Urinary bladder (tissue), 4 donors: ENCODE measurements around the gene ADK. TPM values are rescaled to one million over a fixed set of nuclear protein-coding genes. Genes with fewer than 3 reads are reported as not detected.
"Not testable (repeated sequence)": the region's sequence is repeated elsewhere in the genome, so short reads cannot be mapped to it uniquely, and the experiment has no call there.

ENCODE experiments used
- DNase-seq: peaks from one replicate; pipeline ENCODE4 v3.0.0-alpha.2; 2015; ENCODE audit errors: extremely low spot score
- H3K27ac ChIP-seq: one replicate; pipeline ENCODE4 v1.5.1; 2013; ENCODE audit warnings: low read depth, mild to moderate bottlenecking, moderate library complexity
- H3K36me3 ChIP-seq: one replicate; pipeline ENCODE4 v1.6.1; 2013; ENCODE audit warnings: mild to moderate bottlenecking, moderate library complexity; ENCODE audit not compliant: insufficient read depth
- H3K4me1 ChIP-seq: one replicate; pipeline ENCODE4 v1.6.1; 2013; ENCODE audit warnings: mild to moderate bottlenecking, moderate library complexity; ENCODE audit not compliant: insufficient read depth
- H3K4me3 ChIP-seq: one replicate; pipeline ENCODE4 v1.5.1; 2013; ENCODE audit warnings: low read depth, low read length
- WGBS: extraction: QIAGEN DNeasy Blood & Tissue Kit; methylation state at CpG from one replicate; pipeline ENCODE4 v1.1.7; 2013; 5-methylcytosine and 5-hydroxymethylcytosine counted together
- polyA plus RNA-seq: library from polyadenylated mRNA; stranded (reverse); fragments of 200-250 nt; gene quantifications from one replicate; pipeline ENCODE4 v1.2.3, GENCODE V29; 2013
- total RNA-seq: library from RNA; depleted of rRNA; stranded (reverse); fragments of >200 nt; gene quantifications from one replicate; pipeline ENCODE4 v1.2.3, GENCODE V29; 2014
- donor health status: healthy with polysubstance abuse.
- donor health status: healthy.

The ADK gene
- total and polyA plus RNA-seq, 2 donors = 14.2 to 42.8 TPM

DNA sequence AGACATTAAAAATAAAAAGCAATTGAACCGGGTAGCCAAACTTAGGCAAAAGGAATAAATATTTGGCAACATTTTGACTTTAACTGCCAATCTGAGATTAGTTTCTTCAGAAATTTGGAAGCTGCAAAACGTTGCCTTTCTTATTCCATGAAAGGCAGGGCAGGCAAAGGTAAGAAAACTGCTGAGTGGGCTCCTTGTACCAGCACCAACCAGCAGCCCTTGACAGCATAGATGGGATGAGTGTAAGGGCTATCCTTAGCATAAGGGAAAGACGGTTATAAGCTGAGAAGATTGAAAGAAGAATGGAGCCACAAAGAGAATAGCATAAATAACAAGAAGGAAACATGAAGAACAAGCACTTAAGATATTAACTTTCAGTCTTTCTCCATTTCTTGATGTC, 29.0 kb upstream of the ADK start:
- Histone ChIP-seq H3K27ac (no peak overlapping the region), H3K4me1 (no peaks in the 10 kb centered on the region), H3K4me3 (no peak overlapping the region), H3K36me3 (peaks cover 5% of the 10 kb centered on the region)
- no peak for DNase-seq
- WGBS = 45% methylated on average over 3 of the region's 3 CpGs

- DNase-seq = no peak
- H3K4me1 ChIP-seq = no peaks in the 10 kb centered on the region
- WGBS = 9% methylated on average over 1 of the region's 1 CpG
- peaks cover 6% of the 10 kb centered on the region for H3K36me3 ChIP-seq
- no peak overlapping the region for H3K4me3 ChIP-seq
- H3K27ac ChIP-seq = no peak overlapping the region
Observed at GRCh38 chr10:74123081-74123480, 27.9 kb upstream of the ADK start.

DNA sequence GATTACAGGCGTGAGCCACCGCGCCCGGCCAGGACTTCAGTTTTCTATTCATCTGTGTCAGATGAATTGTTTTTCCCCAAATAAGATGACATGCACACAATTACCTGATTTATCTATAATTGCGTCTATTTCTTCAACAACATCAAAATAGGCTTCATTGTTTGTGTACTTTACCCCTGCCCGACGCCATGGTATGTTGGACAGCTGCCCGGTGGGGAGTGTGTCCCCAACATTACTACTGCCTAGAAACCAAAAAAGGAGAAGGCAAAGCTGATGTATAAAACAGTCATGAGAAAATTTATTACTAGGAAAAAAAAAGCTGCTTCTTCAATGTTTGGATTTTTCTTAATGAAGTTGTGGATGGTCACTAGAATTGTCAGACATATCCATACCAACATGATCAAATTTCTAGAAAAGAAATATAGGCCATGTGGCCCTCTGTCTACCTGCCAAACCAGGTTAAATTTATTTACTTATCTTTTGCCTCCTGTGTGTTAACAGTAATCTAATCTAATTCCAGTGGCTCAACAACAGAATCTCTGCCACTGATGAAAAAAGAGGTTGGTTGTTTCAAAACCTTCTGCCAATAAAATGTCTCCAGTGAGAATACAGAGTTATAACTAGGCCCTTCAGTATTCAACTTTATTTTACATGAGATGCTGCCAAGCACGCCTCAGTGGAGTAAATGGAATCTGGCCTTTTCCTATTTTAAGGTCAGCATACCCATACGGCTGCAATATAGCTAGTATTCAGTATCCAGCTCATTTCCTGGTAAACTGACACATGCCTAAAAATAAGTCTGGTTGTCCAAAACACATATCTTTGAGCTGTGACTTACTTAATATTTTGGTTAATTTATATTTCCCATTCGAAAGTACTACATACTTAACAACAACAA, 16.8 kb upstream of the ADK start:
- H3K27ac ChIP-seq = no peak overlapping the region
- WGBS = 70% methylated on average over 11 of the region's 11 CpGs
- no peak overlapping the region for H3K4me3 ChIP-seq
- peaks cover 4% of the 10 kb centered on the region for H3K36me3 ChIP-seq
- no peaks in the 10 kb centered on the region for H3K4me1 ChIP-seq
- DNase-seq = no peak

DNA sequence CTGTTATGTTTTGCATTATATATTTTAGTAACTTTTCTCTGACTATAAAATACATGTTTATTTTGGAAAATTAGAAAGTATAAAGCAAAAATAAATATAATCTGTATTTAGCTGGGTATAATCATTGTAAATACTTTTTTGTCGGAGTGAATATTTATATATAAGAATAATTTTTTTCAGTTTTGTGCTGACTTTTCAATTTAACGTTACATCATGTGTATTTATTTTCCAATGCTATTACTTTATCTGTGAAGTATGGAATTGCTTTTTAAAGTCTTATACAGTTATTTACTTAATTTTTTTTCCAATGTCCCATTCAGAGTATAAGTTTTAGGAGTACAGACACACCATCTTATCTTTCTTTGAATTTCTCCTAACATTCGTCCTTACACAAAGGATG, 15.6 kb upstream of the ADK start:
- Histone ChIP-seq H3K4me1 (no peaks in the 10 kb centered on the region), H3K27ac (no peak overlapping the region), H3K4me3 (no peak overlapping the region), H3K36me3 (peaks cover 4% of the 10 kb centered on the region)
- 90% methylated on average over 3 of the region's 3 CpGs for WGBS
- DNase-seq = no peak

- Histone ChIP-seq H3K27ac (no peak overlapping the region), H3K36me3 (peaks cover 2% of the 10 kb centered on the region), H3K4me3 (no peak overlapping the region), H3K4me1 (no peaks in the 10 kb centered on the region)
- DNase-seq = no peak
- WGBS = 89% methylated on average over 5 of the region's 5 CpGs
Observed at GRCh38 chr10:74137992-74138391, 13.0 kb upstream of the ADK start.

DNA sequence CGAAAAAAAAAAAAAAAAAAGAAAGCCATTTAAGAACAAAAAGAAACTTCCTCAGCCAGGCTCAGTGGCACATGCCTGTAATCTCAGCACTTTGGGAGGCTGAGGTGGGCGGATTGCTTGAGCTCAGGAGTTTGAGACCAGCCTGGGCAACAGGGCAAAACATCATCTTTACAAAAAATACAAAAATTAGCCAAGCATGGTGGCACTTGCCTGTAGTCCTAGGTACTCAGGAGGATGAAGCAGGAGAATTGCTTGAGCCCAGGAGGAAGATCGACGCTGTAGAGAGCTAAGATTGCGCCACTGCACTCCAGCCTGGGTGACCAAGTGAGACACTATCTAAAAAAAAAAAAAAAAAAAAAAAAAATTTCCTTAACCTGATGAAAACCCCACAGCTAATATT, 12.4 kb upstream of the ADK start:
- H3K4me1 ChIP-seq, H3K27ac ChIP-seq, H3K4me3 ChIP-seq, H3K36me3 ChIP-seq, DNase-seq: not testable (repeated sequence)
- 95% methylated on average over 5 of the region's 5 CpGs for WGBS

DNA sequence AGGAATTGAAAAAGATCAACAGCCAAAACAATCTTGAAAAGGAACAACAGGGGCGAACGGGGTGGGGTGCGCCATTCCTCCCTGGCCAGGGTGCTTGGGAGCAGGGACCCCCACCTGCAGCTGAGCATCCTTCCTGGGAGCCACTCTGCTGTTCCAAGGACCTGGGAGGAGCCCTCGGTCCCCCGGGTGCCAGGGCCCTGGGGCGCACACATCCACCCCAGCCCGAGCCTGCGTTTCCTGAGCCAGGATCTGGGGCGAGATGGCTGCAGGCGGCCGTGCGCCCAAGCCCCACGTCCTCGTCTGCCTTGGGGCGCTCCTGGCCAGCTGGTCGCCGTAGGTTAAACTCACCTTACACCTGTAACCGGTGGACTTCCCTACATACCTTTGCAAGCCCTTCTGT, 11.0 kb upstream of the ADK start:
- Histone ChIP-seq H3K4me3 (no peak overlapping the region), H3K27ac (no peak overlapping the region), H3K4me1 (no peaks in the 10 kb centered on the region), H3K36me3 (peaks cover 2% of the 10 kb centered on the region)
- no peak for DNase-seq
- WGBS = 96% methylated on average over 18 of the region's 18 CpGs

DNA sequence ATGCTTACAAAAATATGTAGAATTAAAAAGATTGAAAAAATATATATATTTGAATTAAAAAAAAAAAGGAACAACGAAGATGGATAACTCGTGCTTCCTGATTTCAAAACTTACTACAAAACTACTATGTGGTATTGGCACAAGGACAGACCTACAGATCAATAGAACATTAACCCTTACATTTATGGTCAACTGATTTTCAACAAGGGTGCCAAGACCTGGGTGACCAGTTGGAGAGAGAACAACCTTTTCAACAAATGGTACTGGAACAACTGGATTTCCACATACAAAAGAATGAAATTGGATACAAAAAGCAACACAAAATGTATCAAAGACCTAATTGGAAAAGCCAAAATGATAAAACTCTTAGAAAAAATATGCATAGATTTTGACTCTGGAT, 10.5 kb upstream of the ADK start:
- DNase-seq = no peak
- H3K36me3 ChIP-seq = peaks cover 2% of the 10 kb centered on the region
- H3K27ac ChIP-seq = no peak overlapping the region
- WGBS = 83% methylated on average over 2 of the region's 2 CpGs
- no peaks in the 10 kb centered on the region for H3K4me1 ChIP-seq
- H3K4me3 ChIP-seq = no peak overlapping the region

GRCh38 chr10:74145133-74145532, 5.9 kb upstream of the ADK start:
- Histone ChIP-seq H3K36me3 (peaks cover 3% of the 10 kb centered on the region), H3K27ac (no peak overlapping the region), H3K4me3 (no peak overlapping the region), H3K4me1 (no peaks in the 10 kb centered on the region)
- DNase-seq = peak; percentile 54
- 13% methylated on average over 2 of the region's 2 CpGs for WGBS

DNA sequence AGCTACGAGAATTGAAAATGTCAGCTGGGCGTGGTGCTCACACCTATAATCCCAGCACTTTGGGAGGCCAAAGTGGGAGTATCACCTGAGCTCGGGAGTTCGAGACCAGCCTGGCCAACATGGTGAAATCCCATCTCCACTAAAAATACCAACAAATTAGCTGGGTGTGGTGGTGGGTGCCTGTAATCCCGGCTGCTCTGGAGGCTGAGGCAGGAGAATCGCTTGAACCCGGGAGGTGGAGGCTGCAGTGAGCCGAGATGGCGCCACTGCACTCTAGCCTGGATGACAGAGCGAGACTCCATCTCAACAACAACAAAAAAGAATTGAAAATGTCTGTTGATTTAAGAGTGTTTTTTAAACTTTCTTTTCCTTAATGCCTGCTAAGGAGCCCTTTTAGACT, 4.0 kb upstream of the ADK start:
- H3K4me1 ChIP-seq, H3K4me3 ChIP-seq: not testable (repeated sequence)
- 96% methylated on average over 10 of the region's 10 CpGs for WGBS

GRCh38 chr10:74150204-74150989, 624 bp upstream of the ADK start, which contains the start of gene AP3M1:
Gene AP3M1 (minus strand): TSS chr10:74150828. CDS start chr10:74138379, 12,449 bp downstream.
- H3K36me3 ChIP-seq = peaks cover 3% of the 10 kb centered on the region
- DNase-seq = no peak
- under 1% methylated on average over 32 of the region's 32 CpGs for WGBS
- peaks cover 1% of the 10 kb centered on the region for H3K4me1 ChIP-seq
- H3K4me3 ChIP-seq = peak within 1 kb of the TSS; percentile 87
- peak within 1 kb of the TSS; percentile 53 for H3K27ac ChIP-seq

More for the DNA sequence above, 4.0 kb upstream of the ADK start:
- not testable (repeated sequence) for DNase-seq, H3K36me3 ChIP-seq, H3K27ac ChIP-seq

DNA sequence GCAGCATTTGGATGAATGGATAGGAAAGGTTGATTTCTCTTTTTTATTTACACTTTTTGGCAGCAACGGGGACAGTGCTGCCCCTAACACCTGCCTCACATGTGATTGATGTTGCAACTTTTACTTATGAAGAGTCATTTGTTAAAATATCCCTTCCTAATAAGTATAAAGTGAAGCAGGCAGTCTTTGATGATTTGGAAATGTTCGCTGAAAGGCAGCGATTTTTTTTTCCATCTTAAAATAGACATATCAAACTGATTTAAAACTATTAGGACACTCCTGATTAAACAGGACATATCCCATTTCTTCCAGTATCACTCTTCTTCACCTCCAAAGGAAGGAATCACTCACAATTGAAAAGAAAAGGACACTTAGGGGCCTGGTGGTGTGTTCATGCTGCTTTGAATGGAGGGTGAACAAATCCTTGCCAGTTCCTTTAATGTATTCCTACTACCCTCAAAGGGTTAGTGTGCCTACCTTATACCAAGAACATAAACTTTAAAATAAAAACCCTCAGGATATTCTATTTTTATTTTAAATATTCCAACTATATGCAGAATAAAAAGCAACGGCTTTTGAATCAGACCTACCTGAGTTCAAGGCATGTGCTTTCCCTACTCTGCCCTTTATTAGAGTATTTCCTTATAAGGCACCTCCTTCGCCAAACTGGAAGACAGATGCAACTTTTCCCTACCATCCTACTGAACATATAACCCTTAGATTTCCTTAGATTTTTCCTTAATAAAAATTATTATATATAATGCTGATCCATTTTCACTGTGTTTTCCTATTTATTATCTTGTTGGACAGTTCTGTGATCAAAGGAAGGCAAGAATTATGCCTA, 1.1 kb downstream of the ADK start:
- Histone ChIP-seq H3K36me3 (peaks cover 3% of the 10 kb centered on the region), H3K4me1 (peaks cover 1% of the 10 kb centered on the region), H3K27ac (no peak overlapping the region), H3K4me3 (peak overlapping the region; percentile 87)
- WGBS = 25% methylated on average over 5 of the region's 5 CpGs
- DNase-seq = no peak

- no peak for DNase-seq
- Histone ChIP-seq H3K4me3 (no peak overlapping the region), H3K36me3 (peaks cover 2% of the 10 kb centered on the region), H3K27ac (no peak overlapping the region), H3K4me1 (peaks cover 1% of the 10 kb centered on the region)
- WGBS = 36% methylated on average over 4 of the region's 4 CpGs
Observed at GRCh38 chr10:74153123-74153522, 2.1 kb downstream of the ADK start.
